Neural progenitor cell (in vitro differentiated cells): Measurements from ENCODE around the gene SMARCC2. TPM values are rescaled to one million over a fixed set of nuclear protein-coding genes. Genes with fewer than 3 reads are reported as not detected.

Experiments used
- DNase-seq: peaks from one replicate; pipeline ENCODE4 v3.0.0-alpha.2; 2016; ENCODE audit warnings: low spot score
- H2AFZ ChIP-seq: fragments of 200-600 bp; sonication (generic); replicated peaks from 2 replicates; pipeline ENCODE4 v1.6.1; 2016; ENCODE audit warnings: antibody characterized with exemption
- H3F3A ChIP-seq: fragments of 200-600 bp; sonication (generic); 2 replicates; pipeline ENCODE4 v1.6.1; 2016; ENCODE audit warnings: antibody characterized with exemption, low read depth
- H3K27ac ChIP-seq: fragments of 200-600 bp; sonication (generic); 2 replicates; pipeline ENCODE4 v1.5.1; 2016; ENCODE audit warnings: mild to moderate bottlenecking
- H3K27me3 ChIP-seq: fragments of 200-600 bp; sonication (generic); 2 replicates; pipeline ENCODE4 v1.6.1; 2016; ENCODE audit warnings: mild to moderate bottlenecking, moderate library complexity
- H3K36me3 ChIP-seq: fragments of 200-600 bp; sonication (generic); 2 replicates; pipeline ENCODE4 v1.5.1; 2016
- H3K4me1 ChIP-seq: fragments of 200-600 bp; sonication (generic); 2 replicates; pipeline ENCODE4 v1.6.1; 2016; ENCODE audit warnings: mixed run types
- H3K4me2 ChIP-seq: fragments of 200-600 bp; sonication (generic); 2 replicates; pipeline ENCODE4 v1.6.1; 2016
- H3K4me3 ChIP-seq: fragments of 200-600 bp; sonication (generic); 2 replicates; pipeline ENCODE4 v1.5.1; 2016
- H3K79me2 ChIP-seq: fragments of 200-600 bp; sonication (generic); 2 replicates; pipeline ENCODE4 v1.6.1; 2016; ENCODE audit warnings: low read depth
- H3K9ac ChIP-seq: fragments of 200-600 bp; sonication (generic); 2 replicates; pipeline ENCODE4 v1.6.1; 2016
- H3K9me3 ChIP-seq: fragments of 200-600 bp; sonication (generic); 2 replicates; pipeline ENCODE4 v1.5.1; 2016; ENCODE audit warnings: low read depth
- H4K20me1 ChIP-seq: fragments of 200-600 bp; sonication (generic); 2 replicates; pipeline ENCODE4 v1.6.1; 2016; ENCODE audit warnings: low read depth
- H3K27ac Mint-ChIP-seq: 3 replicates; pipeline ENCODE4 v1.8.0; 2021; ENCODE audit warnings: mixed read lengths
- H3K27me3 Mint-ChIP-seq: 2 replicates; pipeline ENCODE4 v1.8.0; 2022; ENCODE audit warnings: low read depth, mild to moderate bottlenecking, inconsistent platforms, moderate library complexity, mixed read lengths; ENCODE audit not compliant: insufficient read depth
- H3K36me3 Mint-ChIP-seq: 3 replicates; pipeline ENCODE4 v1.8.0; 2021; ENCODE audit warnings: mixed read lengths
- H3K4me1 Mint-ChIP-seq: 3 replicates; pipeline ENCODE4 v1.8.0; 2021; ENCODE audit warnings: mixed read lengths
- H3K4me3 Mint-ChIP-seq: 3 replicates; pipeline ENCODE4 v1.8.0; 2021; ENCODE audit warnings: mild to moderate bottlenecking, moderate library complexity, mixed read lengths
- H3K9me3 Mint-ChIP-seq: 3 replicates; pipeline ENCODE4 v1.8.0; 2020; ENCODE audit warnings: mixed read lengths
- EZH2 ChIP-seq: fragments of 200-600 bp; sonication (generic); IDR thresholded peaks from 2 replicates; pipeline ENCODE4 v1.6.1; 2017; ENCODE audit warnings: antibody characterized with exemption, mild to moderate bottlenecking, moderate library complexity
- EZH2phosphoT487 ChIP-seq: fragments of 200-600 bp; sonication (generic); IDR thresholded peaks from 2 replicates; pipeline ENCODE4 v1.6.1; 2017; ENCODE audit warnings: antibody characterized with exemption
- total RNA-seq: library from RNA; depleted of rRNA; stranded (reverse); fragments of >200 nt; gene quantifications from 2 replicates; pipeline ENCODE4 v1.2.3, GENCODE V29; 2015; ENCODE audit warnings: low replicate concordance
- TF ChIP-seq, protein P1 (sequence below): fragments of 200-600 bp; sonication (generic); IDR thresholded peaks from 2 replicates; pipeline ENCODE4 v1.5.1; 2017; ENCODE audit warnings: antibody characterized with exemption, mild to moderate bottlenecking

The SMARCC2 gene
- total RNA-seq, 1 donor from 2014 or later, result 103 TPM

DNA sequence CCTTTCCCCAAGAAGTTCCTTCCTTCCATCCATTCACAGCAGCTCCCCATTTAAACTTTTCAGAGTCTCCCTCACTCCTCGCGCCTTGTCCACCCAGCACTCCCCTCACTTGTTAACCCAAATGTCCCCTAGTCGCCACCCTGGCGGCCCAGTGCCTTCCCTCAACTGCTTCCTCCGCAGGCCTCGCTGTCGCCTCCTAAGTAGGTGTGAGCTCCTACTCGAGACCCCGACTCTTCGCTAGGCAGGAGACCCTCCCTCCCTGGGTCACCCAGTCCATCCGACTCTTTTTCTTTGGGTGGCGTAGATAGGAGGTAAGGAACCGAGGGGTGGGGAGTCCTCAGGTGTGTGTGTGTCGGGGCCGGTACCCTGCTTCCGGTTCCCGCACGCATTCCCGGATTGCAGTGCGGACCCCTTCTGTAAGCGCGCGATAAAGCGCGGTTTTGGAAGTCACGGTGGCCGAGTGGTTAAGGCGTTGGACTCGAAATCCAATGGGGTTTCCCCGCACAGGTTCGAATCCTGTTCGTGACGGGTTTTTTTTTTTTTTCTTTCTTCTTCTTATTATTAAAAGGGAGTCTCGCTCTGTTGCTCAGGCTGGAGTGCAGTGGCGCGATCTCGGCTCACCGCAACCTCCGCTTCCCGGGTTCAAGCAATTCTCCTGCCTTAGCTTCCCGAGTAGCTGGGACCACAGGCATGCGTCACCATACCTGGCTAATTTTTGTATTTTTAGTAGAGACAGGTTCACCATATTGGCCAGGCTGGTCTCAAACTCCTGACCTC, 823 bp upstream of the SMARCC2 start:
- peaks cover 9% of the 10 kb centered on the region for H3K9me3 Mint-ChIP-seq
- DNase-seq, result peak; percentile 88
- H3K9me3 ChIP-seq, result no peaks in the 10 kb centered on the region
- no peaks in the 10 kb centered on the region for H3K27me3 ChIP-seq
- peak overlapping the region; percentile 95 for H3K4me3 Mint-ChIP-seq
- H3K4me1 Mint-ChIP-seq, result peaks cover 26% of the 10 kb centered on the region
- H2AFZ ChIP-seq, result peak overlapping the region; percentile 92
- H4K20me1 ChIP-seq, result peaks cover 20% of the 10 kb centered on the region
- peaks cover 20% of the 10 kb centered on the region for H3K27me3 Mint-ChIP-seq
- peak overlapping the region; percentile 47 for H3K9ac ChIP-seq
- H3K27ac ChIP-seq, result peak overlapping the region; percentile 84
- peaks cover 11% of the 10 kb centered on the region for H3K36me3 ChIP-seq
- H3K36me3 Mint-ChIP-seq, result peaks cover 9% of the 10 kb centered on the region
- H3K4me1 ChIP-seq, result peaks cover 10% of the 10 kb centered on the region
- TF ChIP-seq EZH2phosphoT487, result no peak
- TF ChIP-seq, protein P1, sequence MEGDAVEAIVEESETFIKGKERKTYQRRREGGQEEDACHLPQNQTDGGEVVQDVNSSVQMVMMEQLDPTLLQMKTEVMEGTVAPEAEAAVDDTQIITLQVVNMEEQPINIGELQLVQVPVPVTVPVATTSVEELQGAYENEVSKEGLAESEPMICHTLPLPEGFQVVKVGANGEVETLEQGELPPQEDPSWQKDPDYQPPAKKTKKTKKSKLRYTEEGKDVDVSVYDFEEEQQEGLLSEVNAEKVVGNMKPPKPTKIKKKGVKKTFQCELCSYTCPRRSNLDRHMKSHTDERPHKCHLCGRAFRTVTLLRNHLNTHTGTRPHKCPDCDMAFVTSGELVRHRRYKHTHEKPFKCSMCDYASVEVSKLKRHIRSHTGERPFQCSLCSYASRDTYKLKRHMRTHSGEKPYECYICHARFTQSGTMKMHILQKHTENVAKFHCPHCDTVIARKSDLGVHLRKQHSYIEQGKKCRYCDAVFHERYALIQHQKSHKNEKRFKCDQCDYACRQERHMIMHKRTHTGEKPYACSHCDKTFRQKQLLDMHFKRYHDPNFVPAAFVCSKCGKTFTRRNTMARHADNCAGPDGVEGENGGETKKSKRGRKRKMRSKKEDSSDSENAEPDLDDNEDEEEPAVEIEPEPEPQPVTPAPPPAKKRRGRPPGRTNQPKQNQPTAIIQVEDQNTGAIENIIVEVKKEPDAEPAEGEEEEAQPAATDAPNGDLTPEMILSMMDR, result no peak
- peaks cover 39% of the 10 kb centered on the region for H3K79me2 ChIP-seq
- H3K4me2 ChIP-seq, result peak overlapping the region; percentile 90
- H3F3A ChIP-seq, result peaks cover 45% of the 10 kb centered on the region
- peak overlapping the region; percentile 96 for H3K4me3 ChIP-seq
- H3K27ac Mint-ChIP-seq, result peak overlapping the region; percentile 98

DNA sequence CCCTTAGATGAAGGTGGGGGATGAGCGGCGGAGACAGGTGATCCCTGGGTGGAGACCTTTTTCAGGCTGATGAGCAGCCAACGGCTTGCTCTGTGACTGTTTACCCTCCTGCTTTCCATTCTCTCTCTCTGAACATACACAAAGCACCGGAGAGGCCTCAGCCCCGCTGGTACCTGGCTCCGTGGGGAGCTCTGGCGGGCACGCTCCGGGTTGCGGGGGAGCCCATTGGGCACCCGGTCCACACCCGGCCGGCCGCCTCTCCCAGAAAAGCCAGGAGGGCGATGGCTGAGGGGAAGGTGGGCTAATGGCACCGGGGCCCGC, 545 bp downstream of the SMARCC2 start:
- Mint-ChIP-seq H3K27ac (peak overlapping the region; percentile 94), H3K4me1 (peaks cover 26% of the 10 kb centered on the region), H3K9me3 (peaks cover 9% of the 10 kb centered on the region), H3K27me3 (peaks cover 20% of the 10 kb centered on the region), H3K4me3 (peak overlapping the region; percentile 94), H3K36me3 (peaks cover 17% of the 10 kb centered on the region)
- Histone ChIP-seq H3K4me3 (peak overlapping the region; percentile 96), H3K4me2 (peak overlapping the region; percentile 93), H3K27ac (peak overlapping the region; percentile 88), H3K9me3 (no peaks in the 10 kb centered on the region), H3K27me3 (no peaks in the 10 kb centered on the region), H4K20me1 (peaks cover 20% of the 10 kb centered on the region), H3K4me1 (peaks cover 10% of the 10 kb centered on the region), H2AFZ (no peak overlapping the region), H3K79me2 (peaks cover 49% of the 10 kb centered on the region), H3K36me3 (peaks cover 20% of the 10 kb centered on the region), H3F3A (peaks cover 45% of the 10 kb centered on the region), H3K9ac (peak overlapping the region; percentile 88)
- no peak for TF ChIP-seq EZH2phosphoT487
- TF ChIP-seq EZH2, result no peak
- TF ChIP-seq, protein P1, result no peak
- no peak for DNase-seq

DNA sequence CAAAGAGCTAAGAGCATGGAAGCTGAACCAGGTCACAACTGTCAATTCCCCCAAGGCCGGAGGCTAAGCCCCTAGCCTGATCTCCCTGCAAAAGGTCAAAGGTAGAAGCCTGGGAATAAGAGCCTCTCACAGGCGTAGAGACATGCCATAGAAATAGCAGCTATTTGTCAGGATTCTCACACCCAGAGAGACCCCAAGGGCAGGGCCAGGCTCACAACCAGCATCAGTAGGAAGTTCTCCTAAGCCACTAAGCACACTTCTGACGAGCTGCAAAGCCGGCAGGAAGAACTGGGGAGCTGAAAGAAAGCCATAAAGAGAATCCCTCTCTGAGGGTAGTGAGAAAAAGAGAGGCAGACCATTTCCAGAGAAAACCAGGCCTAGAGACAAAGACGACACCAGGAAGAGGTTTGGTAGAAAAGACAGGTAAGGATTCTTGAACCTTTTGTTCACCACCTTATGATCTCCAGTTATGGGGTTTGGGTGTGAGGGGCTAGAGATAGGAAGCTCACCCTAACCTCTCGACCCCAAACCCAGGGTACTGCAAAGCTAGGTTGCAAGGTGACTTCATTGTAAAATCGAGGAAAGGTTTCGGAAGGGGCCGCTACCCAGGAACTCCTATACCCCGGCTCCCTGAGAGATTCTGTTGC, 1.0 kb downstream of the SMARCC2 start:
- Mint-ChIP-seq H3K9me3 (peaks cover 9% of the 10 kb centered on the region), H3K27me3 (peaks cover 19% of the 10 kb centered on the region), H3K4me1 (peaks cover 26% of the 10 kb centered on the region), H3K36me3 (peaks cover 18% of the 10 kb centered on the region), H3K4me3 (peak overlapping the region; percentile 94), H3K27ac (peak overlapping the region; percentile 94)
- TF ChIP-seq, protein P1, result no peak
- no peak for TF ChIP-seq EZH2phosphoT487
- no peak for TF ChIP-seq EZH2
- H3K4me1 ChIP-seq, result peaks cover 10% of the 10 kb centered on the region
- H3K27ac ChIP-seq, result peak overlapping the region; percentile 88
- H3K9me3 ChIP-seq, result no peaks in the 10 kb centered on the region
- H3K4me2 ChIP-seq, result peak overlapping the region; percentile 93
- H3K9ac ChIP-seq, result peak overlapping the region; percentile 88
- peaks cover 49% of the 10 kb centered on the region for H3K79me2 ChIP-seq
- H3K4me3 ChIP-seq, result peak overlapping the region; percentile 96
- peaks cover 20% of the 10 kb centered on the region for H4K20me1 ChIP-seq
- H3K27me3 ChIP-seq, result no peaks in the 10 kb centered on the region
- no peak overlapping the region for H2AFZ ChIP-seq
- H3F3A ChIP-seq, result peaks cover 45% of the 10 kb centered on the region
- H3K36me3 ChIP-seq, result peaks cover 25% of the 10 kb centered on the region
- peak; percentile 15 for DNase-seq
